Right lung (tissue), 5 donors: ENCODE results near the gene GRIK2. TPM values are rescaled to one million over a fixed set of nuclear protein-coding genes. Genes with fewer than 3 reads are reported as not detected.
"Not testable (repeated sequence)": the region's sequence is repeated elsewhere in the genome, so short reads cannot be mapped to it uniquely, and the experiment has no call there.

Source experiments
- DNase-seq, 2 donors: peaks; one replicate each; pipeline ENCODE4 v3.0.0-alpha.2; 2013
- polyA plus RNA-seq, 5 donors: library from polyadenylated mRNA; unstranded; fragments of 120-200 nt; gene quantifications; one replicate each; pipeline versions ENCODE4 v1.2.1 to v1.2.3, GENCODE V29; 2013; ENCODE audit warnings: inconsistent platforms in 1 of 5, low replicate concordance in 1 of 5; ENCODE audit not compliant: insufficient read length in 5 of 5, insufficient read depth in 1 of 5

Gene GRIK2
- polyA plus RNA-seq, 5 donors: 0.58 to 0.90 (median 0.69) TPM

- no peak for DNase-seq
Measured at GRCh38 chr6:102022803-102023202, 629.3 kb downstream of the GRIK2 start.

GRCh38 chr6:102023977-102024657, 630.6 kb downstream of the GRIK2 start:
- peak in 1 of 2 donors; percentile 2 for DNase-seq

GRCh38 chr6:102026649-102027048, 633.1 kb downstream of the GRIK2 start:
- no peak for DNase-seq

GRCh38 chr6:102028176-102028575, 634.7 kb downstream of the GRIK2 start:
- no peak for DNase-seq

GRCh38 chr6:102038964-102039363, 645.5 kb downstream of the GRIK2 start:
- DNase-seq: no peak

GRCh38 chr6:102039441-102039840, 645.9 kb downstream of the GRIK2 start:
- no peak for DNase-seq

- no peak for DNase-seq
Measured at GRCh38 chr6:102051001-102051400, 657.5 kb downstream of the GRIK2 start.

GRCh38 chr6:102051720-102052119, 658.2 kb downstream of the GRIK2 start:
- no peak for DNase-seq

GRCh38 chr6:102064142-102064541, 670.6 kb downstream of the GRIK2 start:
- DNase-seq: no peak

GRCh38 chr6:102066301-102066700, 672.8 kb downstream of the GRIK2 start:
- DNase-seq: no peak

- no peak for DNase-seq
Measured at GRCh38 chr6:102068349-102068929, 674.9 kb downstream of the GRIK2 start.

- no peak for DNase-seq
Measured at GRCh38 chr6:102075539-102075938, 682.0 kb downstream of the GRIK2 start.

- DNase-seq: no peak
Measured at GRCh38 chr6:102085257-102085656, 691.7 kb downstream of the GRIK2 start.

- DNase-seq: not testable (repeated sequence)
Measured at GRCh38 chr6:102088160-102088559, 694.7 kb downstream of the GRIK2 start.

GRCh38 chr6:102114402-102114801, 720.9 kb downstream of the GRIK2 start:
- no peak for DNase-seq

GRCh38 chr6:102115911-102116310, 722.4 kb downstream of the GRIK2 start:
- no peak for DNase-seq

- DNase-seq: no peak
Measured at GRCh38 chr6:102118034-102118433, 724.5 kb downstream of the GRIK2 start.
